ENCODE results near the gene BCL7A. TPM values are rescaled to one million over a fixed set of nuclear protein-coding genes. Genes with fewer than 3 reads are reported as not detected.

BCL7A gene
- polyA plus RNA-seq, 2 of the 4 experiments (the other 2 are of a cell fraction), result 9.2 to 9.4 TPM

DNA sequence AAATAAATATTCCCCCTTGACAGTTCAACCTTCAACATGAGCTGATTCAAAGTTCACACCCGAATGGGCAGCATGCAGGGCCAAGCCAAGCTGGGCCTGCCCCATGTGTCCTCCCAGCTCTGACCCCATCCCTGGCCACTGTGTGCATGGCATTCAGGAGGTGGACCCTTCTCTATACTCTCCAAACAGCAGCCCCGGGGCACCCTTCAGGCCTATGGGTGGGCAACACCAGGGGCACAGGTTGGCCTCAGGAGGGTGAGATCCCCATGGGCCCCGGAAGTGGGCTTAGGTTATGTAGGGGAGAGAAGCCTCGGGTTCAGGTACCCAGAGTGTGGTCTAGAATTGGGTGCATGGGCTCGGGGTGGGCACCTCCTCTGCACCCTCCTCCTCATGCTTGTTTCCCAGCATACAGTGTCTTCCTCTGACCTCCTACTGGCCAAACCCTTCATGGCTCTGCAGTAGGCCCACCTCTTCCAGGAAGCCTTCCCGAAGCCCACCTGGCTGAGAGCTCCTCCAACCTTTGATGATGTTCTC is 31.5 kb upstream of the BCL7A start:
- TF ChIP-seq ZFP36 (IDR thresholded peaks at IDR 0.05; ENCODE audit: borderline replicate concordance, partially characterized antibody), result peak; percentile 12
- TF ChIP-seq, protein P1, sequence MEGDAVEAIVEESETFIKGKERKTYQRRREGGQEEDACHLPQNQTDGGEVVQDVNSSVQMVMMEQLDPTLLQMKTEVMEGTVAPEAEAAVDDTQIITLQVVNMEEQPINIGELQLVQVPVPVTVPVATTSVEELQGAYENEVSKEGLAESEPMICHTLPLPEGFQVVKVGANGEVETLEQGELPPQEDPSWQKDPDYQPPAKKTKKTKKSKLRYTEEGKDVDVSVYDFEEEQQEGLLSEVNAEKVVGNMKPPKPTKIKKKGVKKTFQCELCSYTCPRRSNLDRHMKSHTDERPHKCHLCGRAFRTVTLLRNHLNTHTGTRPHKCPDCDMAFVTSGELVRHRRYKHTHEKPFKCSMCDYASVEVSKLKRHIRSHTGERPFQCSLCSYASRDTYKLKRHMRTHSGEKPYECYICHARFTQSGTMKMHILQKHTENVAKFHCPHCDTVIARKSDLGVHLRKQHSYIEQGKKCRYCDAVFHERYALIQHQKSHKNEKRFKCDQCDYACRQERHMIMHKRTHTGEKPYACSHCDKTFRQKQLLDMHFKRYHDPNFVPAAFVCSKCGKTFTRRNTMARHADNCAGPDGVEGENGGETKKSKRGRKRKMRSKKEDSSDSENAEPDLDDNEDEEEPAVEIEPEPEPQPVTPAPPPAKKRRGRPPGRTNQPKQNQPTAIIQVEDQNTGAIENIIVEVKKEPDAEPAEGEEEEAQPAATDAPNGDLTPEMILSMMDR (IDR thresholded peaks at IDR 0.05), result no peak
- peak overlapping the region in 1 of 2 experiments; percentile 27; a peak in 2 of 6 replicates for H3K27ac ChIP-seq
- DNase-seq (ENCODE audit: low read depth in 1 of 2, low spot score in 1 of 2), result no peak
- 0 out of 6 replicates have a peak, but pooled peaks of 1 of the 2 experiments have one; percentile 11 for ATAC-seq
- H3K9me3 ChIP-seq, result no peaks in the 10 kb centered on the region
- H3K4me1 ChIP-seq, result peaks cover 27% of the 10 kb centered on the region
- ChIA-PET POLR2A (no interaction called here), CTCF (interaction anchor here (2.1 kb wide), 1 partner anchor 10 kb away, joined by 5 read pairs; no protein-coding TSS in a partner anchor)
- H3K4me3 ChIP-seq, result no peak overlapping the region
- H3K4me2 ChIP-seq, result peak overlapping the region; percentile 60; the same call in 2 of the 3 replicates
- FAIRE-seq, result no peak
- 90% methylated on average over 5 of the region's 6 CpGs for WGBS (ENCODE audit: missing lambda C conversion rate)

DNA sequence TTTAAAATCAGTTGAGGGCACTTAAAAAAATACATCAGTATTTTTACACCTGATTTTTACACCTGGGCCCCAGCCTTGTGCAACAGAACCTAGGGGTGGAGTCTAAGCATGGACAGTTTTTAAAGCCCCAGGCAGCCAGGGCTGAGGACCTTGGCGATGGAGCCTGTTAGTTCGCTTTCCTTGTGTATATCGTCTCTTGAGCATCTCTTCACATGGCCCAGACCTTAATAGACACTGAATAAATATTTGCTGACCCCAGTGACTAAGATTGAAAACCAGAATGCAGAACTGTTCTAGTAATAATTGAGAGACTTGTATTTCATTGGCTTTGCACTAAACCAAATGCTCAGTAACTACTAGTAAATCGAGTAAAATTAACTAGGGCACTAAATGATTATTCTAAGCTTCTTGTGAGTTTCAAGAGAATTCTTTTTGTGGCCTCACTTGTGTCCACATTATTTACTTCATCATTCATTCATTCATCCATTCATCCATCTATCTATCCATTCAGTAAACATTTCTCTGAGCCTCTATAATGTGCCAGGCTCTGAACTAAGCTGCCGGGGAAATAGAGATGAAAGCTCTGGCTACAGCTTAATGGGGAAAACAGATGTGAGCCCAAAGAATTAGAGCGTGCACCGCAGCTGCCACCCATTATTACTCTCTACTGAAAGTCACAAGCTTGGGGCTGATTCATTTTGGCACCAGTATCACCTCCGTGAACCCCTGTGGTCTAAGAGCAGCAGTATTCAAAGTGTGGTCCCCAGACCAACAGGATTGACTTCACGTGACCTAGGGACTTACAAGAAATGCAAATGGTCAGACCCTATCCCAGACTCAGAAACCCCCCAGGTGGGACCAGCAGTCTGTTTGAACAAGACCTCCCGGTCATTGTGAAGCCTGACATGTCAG is 30.7 kb upstream of the BCL7A start:
- no peak for TF ChIP-seq FOSB (CRISPR knock-in tag; IDR thresholded peaks at IDR 0.05)
- TF ChIP-seq, protein P2, sequence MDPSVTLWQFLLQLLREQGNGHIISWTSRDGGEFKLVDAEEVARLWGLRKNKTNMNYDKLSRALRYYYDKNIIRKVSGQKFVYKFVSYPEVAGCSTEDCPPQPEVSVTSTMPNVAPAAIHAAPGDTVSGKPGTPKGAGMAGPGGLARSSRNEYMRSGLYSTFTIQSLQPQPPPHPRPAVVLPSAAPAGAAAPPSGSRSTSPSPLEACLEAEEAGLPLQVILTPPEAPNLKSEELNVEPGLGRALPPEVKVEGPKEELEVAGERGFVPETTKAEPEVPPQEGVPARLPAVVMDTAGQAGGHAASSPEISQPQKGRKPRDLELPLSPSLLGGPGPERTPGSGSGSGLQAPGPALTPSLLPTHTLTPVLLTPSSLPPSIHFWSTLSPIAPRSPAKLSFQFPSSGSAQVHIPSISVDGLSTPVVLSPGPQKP (IDR thresholded peaks at IDR 0.05; ENCODE audit: low read depth, low read length), result no peak
- POLR2A ChIA-PET, result interaction anchor here (1.0 to 1.5 kb wide), 2 partner anchors 23 to 30 kb away, joined by 3 to 4 read pairs; partner anchors contain the start of gene BCL7A

DNA sequence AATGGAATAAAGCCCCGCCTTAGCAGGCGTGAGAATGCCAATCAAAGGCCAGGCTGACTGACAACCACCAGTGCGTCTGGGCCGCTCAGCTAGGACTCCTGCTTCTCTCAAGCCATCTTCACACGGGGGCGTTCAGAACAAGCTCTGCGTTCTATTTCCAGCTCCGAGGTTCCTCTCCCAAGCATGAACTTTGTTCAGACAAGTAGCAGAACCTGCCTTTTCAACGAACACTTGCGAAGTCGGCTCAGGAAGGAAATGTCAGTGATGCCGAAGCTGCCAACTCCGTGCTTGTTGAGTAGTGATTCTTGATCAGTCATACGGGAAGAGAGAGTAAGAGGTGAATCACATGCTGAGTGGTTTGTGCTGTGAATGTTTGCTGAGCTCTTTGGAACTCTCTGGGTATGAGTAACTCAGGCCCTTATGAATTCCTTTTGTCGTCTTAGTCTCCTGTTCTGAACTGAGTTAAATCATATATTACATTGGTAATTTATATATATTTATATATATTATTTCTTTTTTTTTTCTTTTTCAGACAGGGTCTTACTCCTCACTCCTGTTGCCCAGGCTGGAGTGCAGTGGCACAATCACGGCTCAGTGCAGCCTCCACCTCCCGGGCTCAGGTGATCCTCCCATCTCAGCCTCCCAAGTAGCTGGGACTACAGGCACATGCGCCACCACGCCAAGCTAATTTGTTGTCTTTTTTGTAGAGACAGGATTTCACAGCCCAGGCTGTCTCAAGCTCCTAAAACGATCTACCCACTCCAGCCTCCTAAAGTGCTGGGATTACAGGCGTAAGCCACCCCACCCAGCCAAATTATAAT is 29.4 kb upstream of the BCL7A start:
- Histone ChIP-seq H3K4me1 (peaks cover 42% of the 10 kb centered on the region), H3K4me3 (no peak overlapping the region), H3K27ac (peak overlapping the region; percentile 58 to 81), H3K9me3 (no peaks in the 10 kb centered on the region), H3K4me2 (peak overlapping the region; percentile 60)
- 28% methylated on average over 21 of the region's 21 CpGs for WGBS (ENCODE audit: missing lambda C conversion rate)
- POLR2A ChIA-PET, result interaction anchor here (0.5 to 1.5 kb wide), 7 partner anchors 9 to 234 kb away, joined by 3 to 4 read pairs (median 3); partner anchors contain the start of genes BCL7A and DIABLO
- FAIRE-seq, result peak; percentile 51
- CTCF ChIA-PET, result interaction anchor here (0.6 to 2.1 kb wide), 10 partner anchors 8 to 138 kb away, joined by 3 to 5 read pairs (median 3); no protein-coding TSS in a partner anchor
- peak; percentile 91 for DNase-seq (ENCODE audit: low read depth in 1 of 2, low spot score in 1 of 2)
- peak; percentile 95 to 98 for ATAC-seq
- no peak for TF ChIP-seq SMC3 (IDR thresholded peaks at IDR 0.05)
- no peak for TF ChIP-seq EHF (CRISPR knock-in tag; IDR thresholded peaks at IDR 0.05)
- TF ChIP-seq, protein P3, sequence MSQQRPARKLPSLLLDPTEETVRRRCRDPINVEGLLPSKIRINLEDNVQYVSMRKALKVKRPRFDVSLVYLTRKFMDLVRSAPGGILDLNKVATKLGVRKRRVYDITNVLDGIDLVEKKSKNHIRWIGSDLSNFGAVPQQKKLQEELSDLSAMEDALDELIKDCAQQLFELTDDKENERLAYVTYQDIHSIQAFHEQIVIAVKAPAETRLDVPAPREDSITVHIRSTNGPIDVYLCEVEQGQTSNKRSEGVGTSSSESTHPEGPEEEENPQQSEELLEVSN (IDR thresholded peaks at IDR 0.05; ENCODE audit: borderline replicate concordance, low read depth), result no peak
- TF ChIP-seq, protein P4, sequence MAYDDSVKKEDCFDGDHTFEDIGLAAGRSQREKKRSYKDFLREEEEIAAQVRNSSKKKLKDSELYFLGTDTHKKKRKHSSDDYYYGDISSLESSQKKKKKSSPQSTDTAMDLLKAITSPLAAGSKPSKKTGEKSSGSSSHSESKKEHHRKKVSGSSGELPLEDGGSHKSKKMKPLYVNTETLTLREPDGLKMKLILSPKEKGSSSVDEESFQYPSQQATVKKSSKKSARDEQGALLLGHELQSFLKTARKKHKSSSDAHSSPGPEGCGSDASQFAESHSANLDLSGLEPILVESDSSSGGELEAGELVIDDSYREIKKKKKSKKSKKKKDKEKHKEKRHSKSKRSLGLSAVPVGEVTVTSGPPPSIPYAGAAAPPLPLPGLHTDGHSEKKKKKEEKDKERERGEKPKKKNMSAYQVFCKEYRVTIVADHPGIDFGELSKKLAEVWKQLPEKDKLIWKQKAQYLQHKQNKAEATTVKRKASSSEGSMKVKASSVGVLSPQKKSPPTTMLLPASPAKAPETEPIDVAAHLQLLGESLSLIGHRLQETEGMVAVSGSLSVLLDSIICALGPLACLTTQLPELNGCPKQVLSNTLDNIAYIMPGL (CRISPR knock-in tag; IDR thresholded peaks at IDR 0.05; ENCODE audit: borderline replicate concordance), result no peak
- no peak for TF ChIP-seq HOXA7 (CRISPR knock-in tag; IDR thresholded peaks at IDR 0.05)
- no peak for TF ChIP-seq POLR2A (IDR thresholded peaks at IDR 0.05; ENCODE audit: low read length)
- TF ChIP-seq PHF8 (IDR thresholded peaks at IDR 0.05; ENCODE audit: borderline replicate concordance, low read depth), result no peak
- TF ChIP-seq NPAS2 (CRISPR knock-in tag; IDR thresholded peaks at IDR 0.05; ENCODE audit: borderline replicate concordance), result no peak
- TF ChIP-seq JUN (IDR thresholded peaks at IDR 0.05), result peak in 1 of 2 experiments; percentile 32; a peak in 1 of 5 replicates
- TF ChIP-seq, protein P5, sequence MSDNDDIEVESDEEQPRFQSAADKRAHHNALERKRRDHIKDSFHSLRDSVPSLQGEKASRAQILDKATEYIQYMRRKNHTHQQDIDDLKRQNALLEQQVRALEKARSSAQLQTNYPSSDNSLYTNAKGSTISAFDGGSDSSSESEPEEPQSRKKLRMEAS (IDR thresholded peaks at IDR 0.05), result peak; percentile 78
- TF ChIP-seq, protein P6, sequence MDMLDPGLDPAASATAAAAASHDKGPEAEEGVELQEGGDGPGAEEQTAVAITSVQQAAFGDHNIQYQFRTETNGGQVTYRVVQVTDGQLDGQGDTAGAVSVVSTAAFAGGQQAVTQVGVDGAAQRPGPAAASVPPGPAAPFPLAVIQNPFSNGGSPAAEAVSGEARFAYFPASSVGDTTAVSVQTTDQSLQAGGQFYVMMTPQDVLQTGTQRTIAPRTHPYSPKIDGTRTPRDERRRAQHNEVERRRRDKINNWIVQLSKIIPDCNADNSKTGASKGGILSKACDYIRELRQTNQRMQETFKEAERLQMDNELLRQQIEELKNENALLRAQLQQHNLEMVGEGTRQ (IDR thresholded peaks at IDR 0.05), result peak; percentile 35; the same call in 1 of the 2 replicates
- no peak for TF ChIP-seq NFE2L2 (conservative IDR thresholded peaks at IDR 0.05; ENCODE audit: low read length)
- no peak for TF ChIP-seq MAZ (IDR thresholded peaks at IDR 0.05; ENCODE audit: borderline replicate concordance, low read depth, low read length)
- no peak for TF ChIP-seq ESRRA (IDR thresholded peaks at IDR 0.05; ENCODE audit: borderline replicate concordance, low read length)
- TF ChIP-seq EP300 (IDR thresholded peaks at IDR 0.05), result no peak
- TF ChIP-seq JUNB (IDR thresholded peaks at IDR 0.05), result peak; percentile 55; the same call in 1 of the 2 replicates
- no peak for TF ChIP-seq SREBF2 (IDR thresholded peaks at IDR 0.05)

More for the DNA sequence above, 30.7 kb upstream of the BCL7A start:
- FAIRE-seq, result no peak
- Histone ChIP-seq H3K27ac (peak overlapping the region in 1 of 2 experiments; percentile 81; a peak in 4 of 6 replicates), H3K4me1 (peaks cover 29% of the 10 kb centered on the region), H3K9me3 (no peaks in the 10 kb centered on the region), H3K4me2 (peak overlapping the region; percentile 60), H3K4me3 (no peak overlapping the region)
- 51% methylated on average over 10 of the region's 10 CpGs for WGBS (ENCODE audit: missing lambda C conversion rate)
- peak in 1 of 2 experiments; percentile 32 for DNase-seq (ENCODE audit: low read depth in 1 of 2, low spot score in 1 of 2)
- ATAC-seq, result peak; percentile 20 to 57; a peak in 3 of 6 replicates
- CTCF ChIA-PET, result interaction anchor here (0.9 to 2.1 kb wide), 6 partner anchors 9 to 139 kb away, joined by 3 to 5 read pairs (median 4); no protein-coding TSS in a partner anchor

Data from A549 (cell line).